DND-41 (cell line): ENCODE data around the gene TMED6.

Source experiments
- ATAC-seq: fragments of 200-7000 bp; cut with Tn5 transposase; 3 replicates; pipeline ENCODE4 v1.9.1; 2021; ENCODE audit warnings: low read depth; ENCODE audit not compliant: insufficient read depth
- DNase-seq: peaks from one replicate; pipeline ENCODE4 v3.0.0-alpha.2; 2020
- H2AFZ ChIP-seq: 2 replicates; pipeline ENCODE4 v1.6.0; 2012; ENCODE audit warnings: low read depth, low read length
- H3K27ac ChIP-seq: 2 replicates; pipeline ENCODE4 v1.5.1; 2012; ENCODE audit warnings: low read length, inconsistent platforms
- H3K27me3 ChIP-seq: fragments of 200-600 bp; sonication (generic); 2 replicates; pipeline ENCODE4 v1.6.0; 2012; ENCODE audit warnings: low read length, mild to moderate bottlenecking, inconsistent platforms; ENCODE audit not compliant: insufficient read depth, poor library complexity
- H3K36me3 ChIP-seq: 2 replicates; pipeline ENCODE4 v1.5.1; 2012; ENCODE audit warnings: low read length, inconsistent platforms; ENCODE audit not compliant: insufficient read depth
- H3K4me1 ChIP-seq: 2 replicates; pipeline ENCODE4 v1.5.1; 2012; ENCODE audit warnings: mild to moderate bottlenecking, low read length; ENCODE audit not compliant: insufficient read depth
- H3K4me2 ChIP-seq: 2 replicates; pipeline ENCODE4 v1.6.0; 2012; ENCODE audit warnings: mild to moderate bottlenecking, moderate library complexity, low read length, inconsistent platforms; ENCODE audit not compliant: insufficient read depth
- H3K4me3 ChIP-seq, 2 experiments: fragments of 200-600 bp in 1 of 2; shearing (Covaris generic) in 1 of 2; 2 replicates each; pipeline ENCODE4 v1.5.1; 2012 to 2016; ENCODE audit warnings: inconsistent platforms in 2 of 2, low read length in 2 of 2, mild to moderate bottlenecking in 2 of 2, low read depth in 1 of 2, moderate library complexity in 1 of 2
- H3K79me2 ChIP-seq: 2 replicates; pipeline ENCODE4 v1.6.0; 2012; ENCODE audit warnings: low read length, inconsistent platforms; ENCODE audit not compliant: insufficient read depth
- H3K9ac ChIP-seq: 2 replicates; pipeline ENCODE4 v1.6.0; 2012; ENCODE audit warnings: low read depth, mild to moderate bottlenecking, inconsistent platforms, low read length, moderate library complexity
- H3K9me3 ChIP-seq: 2 replicates; pipeline ENCODE4 v1.5.1; 2012; ENCODE audit warnings: low read length, moderate library complexity, mild to moderate bottlenecking, inconsistent platforms; ENCODE audit not compliant: insufficient read depth, severe bottlenecking
- H4K20me1 ChIP-seq: 2 replicates; pipeline ENCODE4 v1.6.0; 2012; ENCODE audit warnings: low read length; ENCODE audit not compliant: insufficient read depth
- CTCF ChIP-seq: IDR thresholded peaks from 2 replicates; pipeline ENCODE4 v1.5.1; 2012; ENCODE audit warnings: borderline replicate concordance, low read length, moderate library complexity, mild to moderate bottlenecking; ENCODE audit not compliant: poor library complexity, severe bottlenecking; ENCODE audit errors: extremely low read depth
- EZH2 ChIP-seq: IDR thresholded peaks from 3 replicates; pipeline ENCODE4 v1.6.1; 2012; ENCODE audit warnings: borderline replicate concordance, low read depth, mild to moderate bottlenecking, moderate library complexity, low read length, inconsistent platforms; ENCODE audit not compliant: severe bottlenecking

Gene TMED6

GRCh38 chr16:69311533-69312387 lies 39.8 kb downstream of the TMED6 start:
- H3K27ac ChIP-seq, result peak overlapping the region; percentile 89
- no peaks in the 10 kb centered on the region for H3K27me3 ChIP-seq
- H3K9me3 ChIP-seq, result no peaks in the 10 kb centered on the region
- no peak for TF ChIP-seq EZH2
- TF ChIP-seq CTCF, result peak; percentile 33
- peak overlapping the region; percentile 79 to 86 for H3K4me3 ChIP-seq
- DNase-seq (peak; percentile 32), ATAC-seq (peak; percentile 47)
- H3K4me2 ChIP-seq, result peak overlapping the region; percentile 91
- peaks cover 58% of the 10 kb centered on the region for H3K79me2 ChIP-seq
- H2AFZ ChIP-seq, result peak overlapping the region; percentile 88
- H3K4me1 ChIP-seq, result peaks cover 26% of the 10 kb centered on the region
- peak overlapping the region; percentile 98 for H3K9ac ChIP-seq
- peaks cover 39% of the 10 kb centered on the region for H4K20me1 ChIP-seq
- H3K36me3 ChIP-seq, result peaks cover 37% of the 10 kb centered on the region

- Histone ChIP-seq H3K4me2 (peak within 1 kb of the TSS; percentile 91), H3K9ac (peak within 1 kb of the TSS; percentile 98), H3K4me1 (peaks cover 26% of the 10 kb centered on the region), H3K4me3 (peak within 1 kb of the TSS; percentile 79 to 86), H3K9me3 (no peaks in the 10 kb centered on the region), H3K36me3 (peaks cover 29% of the 10 kb centered on the region), H3K79me2 (peaks cover 49% of the 10 kb centered on the region), H4K20me1 (peaks cover 31% of the 10 kb centered on the region), H3K27ac (peak within 1 kb of the TSS; percentile 89), H3K27me3 (no peaks in the 10 kb centered on the region), H2AFZ (peak within 1 kb of the TSS; percentile 88)
- TF ChIP-seq CTCF, result peak; percentile 93
- TF ChIP-seq EZH2, result no peak
- DNase-seq (peak; percentile 97), ATAC-seq (peak; percentile 97)
Observed at GRCh38 chr16:69310653-69311532, 40.7 kb downstream of the TMED6 start, which contains the start of gene VPS4A. Gene VPS4A (plus strand): TSS chr16:69311350. CDS start chr16:69311512, 162 bp downstream.

GRCh38 chr16:69309316-69309715 lies 42.3 kb downstream of the TMED6 start:
- peaks cover 34% of the 10 kb centered on the region for H3K79me2 ChIP-seq
- peaks cover 14% of the 10 kb centered on the region for H3K36me3 ChIP-seq
- no peak overlapping the region for H3K4me2 ChIP-seq
- TF ChIP-seq CTCF (no peak), EZH2 (no peak)
- peaks cover 17% of the 10 kb centered on the region for H4K20me1 ChIP-seq
- peaks cover 25% of the 10 kb centered on the region for H3K4me1 ChIP-seq
- H3K9me3 ChIP-seq, result no peaks in the 10 kb centered on the region
- no peak for DNase-seq
- no peak overlapping the region for H3K4me3 ChIP-seq
- no peak for ATAC-seq
- H3K27me3 ChIP-seq, result no peaks in the 10 kb centered on the region
- no peak overlapping the region for H3K9ac ChIP-seq
- H2AFZ ChIP-seq, result no peak overlapping the region
- no peak overlapping the region for H3K27ac ChIP-seq
